ENCODE data around the gene ATP5F1A. TPM values are rescaled to one million over a fixed set of nuclear protein-coding genes. Genes with fewer than 3 reads are reported as not detected.
A peak's percentile ranks its signal among the peaks of the same experiment; 100 is the strongest.
"Not testable (repeated sequence)": the region's sequence is repeated elsewhere in the genome, so short reads cannot be mapped to it uniquely, and the experiment has no call there.

The ATP5F1A gene
- total RNA-seq, 1 experiment from 2014 or later = 680 TPM

- Histone ChIP-seq H3K36me3 (no peaks in the 10 kb centered on the region), H3K27me3 (replicated peaks) (no peaks in the 10 kb centered on the region), H3K4me1 (replicated peaks) (no peaks in the 10 kb centered on the region; the same call in 1 of the 2 replicates), H3K9me3 (replicated peaks) (no peaks in the 10 kb centered on the region; the same call in 1 of the 2 replicates), H3K4me3 (no peak overlapping the region), H3K27ac (no peak overlapping the region)
- no peak for DNase-seq (ENCODE audit: low read depth in 1 of 2, low spot score in 2 of 2)
Observed at GRCh38 chr18:46048641-46049040, 49.5 kb downstream of the ATP5F1A start.

- H3K4me3 ChIP-seq; H3K9me3 ChIP-seq (replicated peaks); H3K27ac ChIP-seq; H3K36me3 ChIP-seq; H3K27me3 ChIP-seq (replicated peaks); DNase-seq (ENCODE audit: low read depth in 1 of 2, low spot score in 2 of 2): not testable (repeated sequence)
- H3K4me1 ChIP-seq (replicated peaks) = peaks cover 11% of the 10 kb centered on the region
Observed at GRCh38 chr18:46047369-46047768, 50.7 kb downstream of the ATP5F1A start.

GRCh38 chr18:46046688-46047087 is 51.4 kb downstream of the ATP5F1A start:
- H3K9me3 ChIP-seq (replicated peaks) = no peaks in the 10 kb centered on the region
- H3K4me1 ChIP-seq (replicated peaks) = peaks cover 18% of the 10 kb centered on the region
- DNase-seq (ENCODE audit: low read depth in 1 of 2, low spot score in 2 of 2) = no peak
- no peak overlapping the region for H3K27ac ChIP-seq
- H3K27me3 ChIP-seq (replicated peaks) = no peaks in the 10 kb centered on the region
- H3K36me3 ChIP-seq = no peaks in the 10 kb centered on the region
- H3K4me3 ChIP-seq = no peak overlapping the region

- Histone ChIP-seq H3K4me3 (no peak overlapping the region), H3K27ac (no peak overlapping the region), H3K36me3 (no peaks in the 10 kb centered on the region), H3K9me3 (replicated peaks) (no peaks in the 10 kb centered on the region), H3K4me1 (replicated peaks) (peaks cover 20% of the 10 kb centered on the region), H3K27me3 (replicated peaks) (no peaks in the 10 kb centered on the region)
- DNase-seq (ENCODE audit: low read depth in 1 of 2, low spot score in 2 of 2) = no peak
Observed at GRCh38 chr18:46046126-46046525, 52.0 kb downstream of the ATP5F1A start.

- no peaks in the 10 kb centered on the region for H3K27me3 ChIP-seq (replicated peaks)
- H3K4me1 ChIP-seq (replicated peaks) = peaks cover 25% of the 10 kb centered on the region
- no peaks in the 10 kb centered on the region for H3K9me3 ChIP-seq (replicated peaks)
- H3K27ac ChIP-seq = peak overlapping the region; percentile 16
- no peak overlapping the region for H3K4me3 ChIP-seq
- peak; percentile 60 to 73 for DNase-seq (ENCODE audit: low read depth in 1 of 2, low spot score in 2 of 2)
- H3K36me3 ChIP-seq = no peaks in the 10 kb centered on the region
Observed at GRCh38 chr18:46042571-46043123, 55.4 kb downstream of the ATP5F1A start.

- no peak overlapping the region for H3K27ac ChIP-seq
- H3K27me3 ChIP-seq (replicated peaks) = no peaks in the 10 kb centered on the region
- peaks cover 25% of the 10 kb centered on the region for H3K4me1 ChIP-seq (replicated peaks)
- no peaks in the 10 kb centered on the region for H3K9me3 ChIP-seq (replicated peaks)
- no peak for DNase-seq (ENCODE audit: low read depth in 1 of 2, low spot score in 2 of 2)
- H3K36me3 ChIP-seq = no peaks in the 10 kb centered on the region
- no peak overlapping the region for H3K4me3 ChIP-seq
Observed at GRCh38 chr18:46040747-46041104, 57.4 kb downstream of the ATP5F1A start.

GRCh38 chr18:46040033-46040746 is 57.9 kb downstream of the ATP5F1A start:
- H3K27ac ChIP-seq = no peak overlapping the region
- H3K9me3 ChIP-seq (replicated peaks) = no peaks in the 10 kb centered on the region
- no peaks in the 10 kb centered on the region for H3K36me3 ChIP-seq
- H3K4me1 ChIP-seq (replicated peaks) = peaks cover 30% of the 10 kb centered on the region
- H3K27me3 ChIP-seq (replicated peaks) = no peaks in the 10 kb centered on the region
- DNase-seq (ENCODE audit: low read depth in 1 of 2, low spot score in 2 of 2) = no peak
- H3K4me3 ChIP-seq = no peak overlapping the region

- Histone ChIP-seq H3K36me3 (no peaks in the 10 kb centered on the region), H3K9me3 (replicated peaks) (no peaks in the 10 kb centered on the region), H3K27me3 (replicated peaks) (no peaks in the 10 kb centered on the region), H3K4me3 (no peak overlapping the region), H3K4me1 (replicated peaks) (peaks cover 22% of the 10 kb centered on the region), H3K27ac (no peak overlapping the region)
- DNase-seq (ENCODE audit: low read depth in 1 of 2, low spot score in 2 of 2) = no peak
Observed at GRCh38 chr18:46037512-46038305, 60.4 kb downstream of the ATP5F1A start.

GRCh38 chr18:46035696-46036680 is 62.1 kb downstream of the ATP5F1A start:
- peak in 1 of 2 experiments; percentile 43 for DNase-seq (ENCODE audit: low read depth in 1 of 2, low spot score in 2 of 2)
- no peak overlapping the region for H3K4me3 ChIP-seq

GRCh38 chr18:46034230-46034629 is 63.9 kb downstream of the ATP5F1A start:
- no peaks in the 10 kb centered on the region for H3K36me3 ChIP-seq
- no peaks in the 10 kb centered on the region for H3K27me3 ChIP-seq (replicated peaks)
- no peak overlapping the region for H3K27ac ChIP-seq
- no peaks in the 10 kb centered on the region for H3K9me3 ChIP-seq (replicated peaks)
- H3K4me3 ChIP-seq = no peak overlapping the region
- no peak for DNase-seq (ENCODE audit: low read depth in 1 of 2, low spot score in 2 of 2)
- H3K4me1 ChIP-seq (replicated peaks) = peaks cover 5% of the 10 kb centered on the region; the same call in 1 of the 2 replicates

More at GRCh38 chr18:46035696-46036680, 62.1 kb downstream of the ATP5F1A start:
- Histone ChIP-seq H3K36me3 (no peaks in the 10 kb centered on the region), H3K4me1 (replicated peaks) (peaks cover 9% of the 10 kb centered on the region; the same call in 1 of the 2 replicates), H3K27ac (no peak overlapping the region), H3K9me3 (replicated peaks) (no peaks in the 10 kb centered on the region), H3K27me3 (replicated peaks) (no peaks in the 10 kb centered on the region)

- no peak overlapping the region for H3K4me3 ChIP-seq
- H3K36me3 ChIP-seq = no peaks in the 10 kb centered on the region
- no peak for DNase-seq (ENCODE audit: low read depth in 1 of 2, low spot score in 2 of 2)
- H3K4me1 ChIP-seq (replicated peaks) = peaks cover 15% of the 10 kb centered on the region
- no peak overlapping the region for H3K27ac ChIP-seq
- 0 out of 2 replicates have a peak, but pooled peaks cover 4% of the 10 kb centered on the region for H3K27me3 ChIP-seq (replicated peaks)
- no peaks in the 10 kb centered on the region for H3K9me3 ChIP-seq (replicated peaks)
Observed at GRCh38 chr18:46031741-46032140, 66.4 kb downstream of the ATP5F1A start.

Measured in SJSA1 (cell line).